H1 (cell line): ENCODE measurements around the gene ITIH4. TPM values are rescaled to one million over a fixed set of nuclear protein-coding genes. Genes with fewer than 3 reads are reported as not detected.

Source experiments
- GABPA ChIP-seq: IDR thresholded peaks from 2 replicates; pipeline ENCODE4 v1.6.1; 2011; ENCODE audit warnings: mild to moderate bottlenecking, low read length, moderate library complexity, borderline replicate concordance; ENCODE audit not compliant: insufficient read depth
- polyA plus RNA-seq, 7 experiments: library from polyadenylated mRNA; depleted of rRNA in 3 of 7; stranded (reverse) in 5 of 7; unstranded in 2 of 7; fragments of >200 nt in 5 of 7; fragments of 200-250 nt in 2 of 7; gene quantifications; 1 replicate in 5 of 7; 2 replicates in 1 of 7; 4 replicates in 1 of 7; pipeline versions ENCODE4 v1.2.1 to v1.2.3, GENCODE V29; 2011 to 2013; ENCODE audit warnings: missing spikeins in 2 of 7, mixed read lengths in 2 of 7
- total RNA-seq: library from RNA; stranded (reverse); fragmentation: NEBNext Ultra II Directional; extraction: Animal tissue kit (Norgen Biotek cat#: 25700); gene quantifications from 2 replicates; pipeline ENCODE4 v1.2.1, GENCODE V29; 2021
- TF ChIP-seq, protein P1 (sequence below): IDR thresholded peaks from 2 replicates; pipeline ENCODE4 v1.6.1; 2012; ENCODE audit warnings: inconsistent platforms

The ITIH4 gene
- total and polyA plus RNA-seq, 2 of the 8 experiments (the other 6 are each of a cell fraction or from before 2014, with no cell fraction given), result 3.4 to 3.7 TPM

DNA sequence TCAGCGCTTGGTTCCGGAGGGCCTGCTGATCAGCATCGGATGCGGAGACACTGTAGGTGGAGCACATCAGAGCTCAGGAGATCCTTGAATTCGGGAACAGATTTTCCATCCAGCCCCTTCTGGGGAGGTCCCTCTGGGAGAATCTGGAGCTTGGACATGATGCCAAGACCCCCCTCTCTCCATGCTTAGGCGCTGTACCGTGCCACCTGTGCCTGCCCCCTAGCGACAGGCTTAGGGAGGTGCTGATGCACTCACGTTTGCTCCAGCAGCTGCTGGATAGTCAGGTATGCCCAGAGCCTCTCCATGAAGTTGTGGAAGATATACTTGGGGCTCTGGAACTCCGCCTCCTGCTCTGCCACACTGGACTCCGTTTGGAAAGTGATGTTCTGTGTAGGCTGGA, 9.7 kb downstream of the ITIH4 start (continued):
- TF ChIP-seq, protein P1, sequence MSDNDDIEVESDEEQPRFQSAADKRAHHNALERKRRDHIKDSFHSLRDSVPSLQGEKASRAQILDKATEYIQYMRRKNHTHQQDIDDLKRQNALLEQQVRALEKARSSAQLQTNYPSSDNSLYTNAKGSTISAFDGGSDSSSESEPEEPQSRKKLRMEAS, result peak; percentile 33; the same call in 1 of the 2 replicates
- TF ChIP-seq GABPA, result peak; percentile 44; the same call in 1 of the 2 replicates
